Mucosa of rectum (tissue), 2 donors: ENCODE measurements around the gene DMTF1.
"Not testable (repeated sequence)": the region's sequence is repeated elsewhere in the genome, so short reads cannot be mapped to it uniquely, and the experiment has no call there.

Experiments used
- H3K27ac ChIP-seq, 2 donors: one replicate each; pipeline ENCODE4 v1.7.0; 2013; ENCODE audit warnings: inconsistent platforms in 2 of 2, low read depth in 2 of 2, low read length in 2 of 2
- H3K27me3 ChIP-seq, 2 donors: one replicate each; pipeline ENCODE4 v1.7.0; 2013; ENCODE audit warnings: low read length in 2 of 2; ENCODE audit not compliant: control insufficient read depth in 2 of 2, insufficient read depth in 2 of 2
- H3K36me3 ChIP-seq, 2 donors: one replicate each; pipeline ENCODE4 v1.7.0; 2013; ENCODE audit warnings: low read length in 2 of 2; ENCODE audit not compliant: control insufficient read depth in 2 of 2, insufficient read depth in 2 of 2
- H3K4me1 ChIP-seq, 2 donors: one replicate each; pipeline ENCODE4 v1.7.0; 2013; ENCODE audit warnings: low read length in 2 of 2, mild to moderate bottlenecking in 1 of 2; ENCODE audit not compliant: control insufficient read depth in 2 of 2, insufficient read depth in 2 of 2
- H3K4me3 ChIP-seq, 2 donors: one replicate each; pipeline ENCODE4 v1.7.0; 2013; ENCODE audit warnings: low read length in 2 of 2
- H3K9ac ChIP-seq, 2 donors: one replicate each; pipeline ENCODE4 v1.7.0; 2013; ENCODE audit warnings: low read length in 2 of 2, low read depth in 1 of 2, mild to moderate bottlenecking in 1 of 2
- H3K9me3 ChIP-seq, 2 donors: one replicate each; pipeline ENCODE4 v1.7.0; 2013; ENCODE audit warnings: low read length in 2 of 2; ENCODE audit not compliant: control insufficient read depth in 2 of 2
- donor health status: healthy.
- donor health status: Normal muscosa, but diverticular disease.

DMTF1 gene

GRCh38 chr7:87152112-87152896, at the start of gene DMTF1:
DMTF1 (plus strand) TSS chr7:87152453; CDS start chr7:87164942, 12,489 bp downstream.
- peak within 1 kb of the TSS; percentile 88 to 97 for H3K9ac ChIP-seq
- no peaks in the 10 kb centered on the region for H3K9me3 ChIP-seq
- peak within 1 kb of the TSS; percentile 97 for H3K27ac ChIP-seq
- no peaks in the 10 kb centered on the region for H3K36me3 ChIP-seq
- peak within 1 kb of the TSS; percentile 92 to 95 for H3K4me3 ChIP-seq
- peaks cover 18 to 20% of the 10 kb centered on the region in 2 donors for H3K4me1 ChIP-seq
- H3K27me3 ChIP-seq = no peaks in the 10 kb centered on the region

GRCh38 chr7:87105401-87105800, 46.9 kb upstream of the DMTF1 start:
- Histone ChIP-seq H3K9me3 (no peaks in the 10 kb centered on the region), H3K27ac (no peak overlapping the region), H3K4me3 (no peak overlapping the region), H3K4me1 (no peaks in the 10 kb centered on the region), H3K27me3 (no peaks in the 10 kb centered on the region), H3K9ac (no peak overlapping the region), H3K36me3 (no peaks in the 10 kb centered on the region)

GRCh38 chr7:87106974-87107612, 45.2 kb upstream of the DMTF1 start:
- Histone ChIP-seq H3K4me1 (no peaks in the 10 kb centered on the region), H3K36me3 (no peaks in the 10 kb centered on the region), H3K9ac (no peak overlapping the region), H3K9me3 (no peaks in the 10 kb centered on the region), H3K4me3 (no peak overlapping the region), H3K27me3 (no peaks in the 10 kb centered on the region), H3K27ac (no peak overlapping the region)

GRCh38 chr7:87107949-87108776, 44.1 kb upstream of the DMTF1 start:
- no peak overlapping the region for H3K27ac ChIP-seq
- H3K9me3 ChIP-seq = no peaks in the 10 kb centered on the region
- no peaks in the 10 kb centered on the region for H3K27me3 ChIP-seq
- no peak overlapping the region for H3K4me3 ChIP-seq
- no peaks in the 10 kb centered on the region for H3K4me1 ChIP-seq
- no peaks in the 10 kb centered on the region for H3K36me3 ChIP-seq
- no peak overlapping the region for H3K9ac ChIP-seq

GRCh38 chr7:87110778-87111177, 41.5 kb upstream of the DMTF1 start:
- Histone ChIP-seq H3K36me3 (no peaks in the 10 kb centered on the region), H3K9ac (no peak overlapping the region), H3K9me3 (peaks cover 0 to 3% of the 10 kb centered on the region in 2 donors), H3K4me1 (no peaks in the 10 kb centered on the region), H3K27ac (no peak overlapping the region), H3K27me3 (no peaks in the 10 kb centered on the region), H3K4me3 (no peak overlapping the region)

GRCh38 chr7:87111877-87112276, 40.4 kb upstream of the DMTF1 start:
- no peak overlapping the region for H3K27ac ChIP-seq
- peaks cover 0 to 3% of the 10 kb centered on the region in 2 donors for H3K9me3 ChIP-seq
- no peak overlapping the region for H3K9ac ChIP-seq
- H3K36me3 ChIP-seq = no peaks in the 10 kb centered on the region
- no peaks in the 10 kb centered on the region for H3K4me1 ChIP-seq
- no peak overlapping the region for H3K4me3 ChIP-seq
- H3K27me3 ChIP-seq = no peaks in the 10 kb centered on the region

GRCh38 chr7:87113077-87113476, 39.2 kb upstream of the DMTF1 start:
- Histone ChIP-seq H3K27ac (no peak overlapping the region), H3K9ac (no peak overlapping the region), H3K27me3 (no peaks in the 10 kb centered on the region), H3K9me3 (peaks cover 0 to 3% of the 10 kb centered on the region in 2 donors), H3K4me1 (no peaks in the 10 kb centered on the region), H3K36me3 (no peaks in the 10 kb centered on the region), H3K4me3 (no peak overlapping the region)

GRCh38 chr7:87113904-87114303, 38.3 kb upstream of the DMTF1 start:
- not testable (repeated sequence) for H3K4me1 ChIP-seq, H3K27me3 ChIP-seq, H3K27ac ChIP-seq, H3K36me3 ChIP-seq, H3K4me3 ChIP-seq, H3K9ac ChIP-seq, H3K9me3 ChIP-seq

GRCh38 chr7:87115772-87116171, 36.5 kb upstream of the DMTF1 start:
- not testable (repeated sequence) for H3K4me1 ChIP-seq, H3K4me3 ChIP-seq, H3K36me3 ChIP-seq, H3K9ac ChIP-seq, H3K27ac ChIP-seq, H3K9me3 ChIP-seq, H3K27me3 ChIP-seq

- H3K9me3 ChIP-seq = peaks cover 0 to 3% of the 10 kb centered on the region in 2 donors
- H3K4me1 ChIP-seq = no peaks in the 10 kb centered on the region
- H3K9ac ChIP-seq = no peak overlapping the region
- no peak overlapping the region for H3K4me3 ChIP-seq
- no peak overlapping the region for H3K27ac ChIP-seq
- H3K27me3 ChIP-seq = no peaks in the 10 kb centered on the region
- H3K36me3 ChIP-seq = no peaks in the 10 kb centered on the region
Observed at GRCh38 chr7:87116315-87116714, 35.9 kb upstream of the DMTF1 start.
